Nephron progenitor cell (in vitro differentiated cells): Measurements from ENCODE around the gene THYN1.

Experiments used
- DNase-seq: peaks from one replicate; pipeline ENCODE4 v3.0.0; 2021
- H3K27ac Mint-ChIP-seq: 2 replicates; pipeline ENCODE4 v1.8.0; 2021; ENCODE audit warnings: mild to moderate bottlenecking, moderate library complexity, mixed read lengths
- H3K27me3 Mint-ChIP-seq: 2 replicates; pipeline ENCODE4 v1.8.0; 2021; ENCODE audit warnings: mild to moderate bottlenecking, low read depth, mixed read lengths; ENCODE audit not compliant: poor library complexity
- H3K36me3 Mint-ChIP-seq: 2 replicates; pipeline ENCODE4 v1.8.0; 2021; ENCODE audit warnings: low read depth, mixed read lengths
- H3K4me1 Mint-ChIP-seq: 2 replicates; pipeline ENCODE4 v1.8.0; 2021; ENCODE audit warnings: mixed read lengths
- H3K4me3 Mint-ChIP-seq: 2 replicates; pipeline ENCODE4 v1.8.0; 2021; ENCODE audit warnings: mild to moderate bottlenecking, moderate library complexity, mixed read lengths
- H3K9me3 Mint-ChIP-seq: 2 replicates; pipeline ENCODE4 v1.8.0; 2021; ENCODE audit warnings: mild to moderate bottlenecking, moderate library complexity, mixed read lengths
- CTCF ChIP-seq: fragments of 200-600 bp; sonication (generic); IDR thresholded peaks from 2 replicates; pipeline ENCODE4 v1.5.0; 2021; ENCODE audit warnings: antibody characterized with exemption

The THYN1 gene

GRCh38 chr11:134253188-134253993, at the start of gene THYN1, which contains the start of gene ACAD8:
Gene THYN1, minus strand, starts transcription at chr11:134253352. Its CDS starts 470 bp downstream, at chr11:134252882.
Gene ACAD8, plus strand, starts transcription at chr11:134253568. Its CDS starts 33 bp downstream, at chr11:134253601.
- Mint-ChIP-seq H3K27me3 (no peaks in the 10 kb centered on the region), H3K36me3 (peaks cover 7% of the 10 kb centered on the region), H3K4me3 (peak within 1 kb of the TSS; percentile 93), H3K4me1 (peaks cover 28% of the 10 kb centered on the region), H3K27ac (no peak within 1 kb of the TSS), H3K9me3 (no peaks in the 10 kb centered on the region)
- TF ChIP-seq CTCF: no peak
- DNase-seq: peak; percentile 96

DNA sequence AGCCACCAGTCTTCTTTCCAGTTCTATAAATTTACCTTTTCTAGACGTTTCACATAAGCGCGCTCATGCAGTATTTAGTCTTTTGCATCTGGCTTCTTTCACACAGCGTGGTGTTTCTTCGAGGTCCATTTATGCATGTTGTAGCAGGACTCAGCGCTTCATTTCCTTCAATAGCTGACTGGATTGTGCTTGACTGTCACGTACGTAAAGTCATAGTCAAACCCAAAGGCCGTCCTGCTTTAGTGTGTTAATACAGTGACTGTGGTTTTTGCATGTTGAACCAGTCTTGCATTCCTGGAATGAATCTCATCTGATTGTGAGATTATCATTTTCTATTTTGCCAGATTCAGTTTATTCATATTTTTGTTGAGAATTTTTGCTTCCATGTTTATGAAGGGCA, 41.5 kb upstream of the THYN1 start:
- peaks cover 7% of the 10 kb centered on the region for H3K27me3 Mint-ChIP-seq
- DNase-seq: no peak
- TF ChIP-seq CTCF: no peak
- H3K4me3 Mint-ChIP-seq: no peak overlapping the region
- no peaks in the 10 kb centered on the region for H3K9me3 Mint-ChIP-seq
- H3K4me1 Mint-ChIP-seq: peaks cover 11% of the 10 kb centered on the region
- H3K27ac Mint-ChIP-seq: no peak overlapping the region
- H3K36me3 Mint-ChIP-seq: no peaks in the 10 kb centered on the region

GRCh38 chr11:134293119-134294113, 40.3 kb upstream of the THYN1 start:
- Mint-ChIP-seq H3K27ac (no peak overlapping the region), H3K36me3 (no peaks in the 10 kb centered on the region), H3K4me1 (peaks cover 22% of the 10 kb centered on the region), H3K9me3 (no peaks in the 10 kb centered on the region), H3K27me3 (peaks cover 4% of the 10 kb centered on the region), H3K4me3 (no peak overlapping the region)
- TF ChIP-seq CTCF: no peak
- DNase-seq: no peak

- peaks cover 4% of the 10 kb centered on the region for H3K27me3 Mint-ChIP-seq
- TF ChIP-seq CTCF: no peak
- no peaks in the 10 kb centered on the region for H3K9me3 Mint-ChIP-seq
- no peak for DNase-seq
- H3K4me1 Mint-ChIP-seq: peaks cover 29% of the 10 kb centered on the region
- H3K27ac Mint-ChIP-seq: no peak overlapping the region
- H3K36me3 Mint-ChIP-seq: no peaks in the 10 kb centered on the region
- no peak overlapping the region for H3K4me3 Mint-ChIP-seq
Observed at GRCh38 chr11:134292661-134293060, 39.5 kb upstream of the THYN1 start.

DNA sequence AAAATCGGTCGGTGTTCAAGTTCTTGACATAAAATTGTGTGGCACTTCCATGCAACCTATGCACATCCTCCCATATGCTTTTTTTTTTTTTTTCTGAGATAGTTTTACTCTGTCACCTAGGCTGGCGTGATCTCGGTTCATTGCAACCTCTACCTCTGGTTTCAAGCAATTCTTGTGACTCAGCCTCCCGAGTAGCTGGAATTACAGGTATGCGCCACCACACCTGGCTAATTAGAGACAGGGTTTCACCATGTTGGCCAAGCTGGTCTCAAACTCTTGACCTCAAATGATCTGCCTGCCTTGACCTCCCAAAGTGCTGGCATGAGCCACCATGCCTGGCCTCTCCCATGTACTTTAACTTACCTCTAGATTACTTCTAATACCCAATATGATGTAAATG, 38.0 kb upstream of the THYN1 start:
- no peaks in the 10 kb centered on the region for H3K9me3 Mint-ChIP-seq
- peaks cover 9% of the 10 kb centered on the region for H3K27me3 Mint-ChIP-seq
- H3K4me1 Mint-ChIP-seq: peaks cover 33% of the 10 kb centered on the region
- no peak overlapping the region for H3K27ac Mint-ChIP-seq
- H3K36me3 Mint-ChIP-seq: no peaks in the 10 kb centered on the region
- DNase-seq: no peak
- no peak for TF ChIP-seq CTCF
- H3K4me3 Mint-ChIP-seq: no peak overlapping the region
